Activated T-cell treated with anti-CD3 and anti-CD28 coated beads, Interleukin-2, amount 50 U/mL, for 24 hours (primary cell): ENCODE measurements around the gene STK39.
A peak's percentile ranks its signal among the peaks of the same experiment; 100 is the strongest.

Experiments used
- DNase-seq: peaks from one replicate; pipeline ENCODE4 v3.0.0-alpha.2; 2020
- H3K27ac Mint-ChIP-seq: 2 replicates; pipeline ENCODE4 v1.8.0; 2020; ENCODE audit warnings: mild to moderate bottlenecking, mixed read lengths
- H3K27me3 Mint-ChIP-seq: 2 replicates; pipeline ENCODE4 v1.8.0; 2020; ENCODE audit warnings: mixed read lengths
- H3K36me3 Mint-ChIP-seq: 2 replicates; pipeline ENCODE4 v1.8.0; 2020; ENCODE audit warnings: low read depth, mixed read lengths
- H3K4me1 Mint-ChIP-seq: 2 replicates; pipeline ENCODE4 v1.8.0; 2020; ENCODE audit warnings: low read depth, mixed read lengths
- H3K4me3 Mint-ChIP-seq: 2 replicates; pipeline ENCODE4 v1.8.0; 2020; ENCODE audit warnings: mild to moderate bottlenecking, moderate library complexity, mixed read lengths
- H3K9me3 Mint-ChIP-seq: 2 replicates; pipeline ENCODE4 v1.8.0; 2020; ENCODE audit warnings: mixed read lengths

Gene STK39

DNA sequence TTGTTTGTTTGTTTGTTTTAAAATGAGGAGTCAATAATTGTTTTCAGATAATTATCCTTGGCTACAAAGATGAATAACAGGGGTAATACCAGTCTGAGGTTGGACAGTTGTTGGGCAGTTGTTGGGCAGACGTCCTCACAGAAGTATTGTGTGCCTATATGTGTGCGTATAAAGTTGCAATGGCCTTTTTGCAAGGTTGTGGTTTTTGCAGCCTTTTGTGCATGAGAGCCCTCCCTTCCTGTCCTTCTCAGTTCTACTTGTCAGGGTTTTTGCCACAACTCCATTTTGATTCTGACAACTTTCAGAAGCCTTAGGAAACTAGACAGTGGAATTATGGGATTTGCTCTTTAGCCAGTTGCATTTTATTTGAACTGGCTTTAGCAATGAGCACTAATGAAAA is 6.0 kb upstream of the STK39 start:
- Mint-ChIP-seq H3K27ac (no peak overlapping the region), H3K4me3 (no peak overlapping the region), H3K27me3 (no peaks in the 10 kb centered on the region), H3K9me3 (peaks cover 2% of the 10 kb centered on the region), H3K36me3 (no peaks in the 10 kb centered on the region), H3K4me1 (peaks cover 2% of the 10 kb centered on the region)
- no peak for DNase-seq

DNA sequence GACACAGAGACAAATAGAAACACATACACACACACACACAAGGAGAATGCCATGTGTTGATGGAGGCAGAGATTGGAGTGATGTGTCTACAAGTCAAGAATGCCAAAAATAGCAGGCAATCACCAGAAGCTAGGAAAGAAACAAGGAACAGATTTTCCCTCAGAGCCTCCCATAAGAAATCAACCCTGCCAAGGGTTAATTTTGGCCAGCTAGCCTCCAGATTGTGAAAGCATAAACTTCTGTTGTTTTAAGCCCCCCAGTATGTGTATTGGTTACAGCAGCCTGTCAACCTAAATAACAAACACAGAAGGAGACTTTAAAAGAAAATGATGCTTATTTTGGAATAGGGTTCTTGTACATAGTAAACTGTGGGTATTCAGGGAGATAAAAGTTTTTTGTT is 5.6 kb upstream of the STK39 start:
- Mint-ChIP-seq H3K9me3 (no peaks in the 10 kb centered on the region), H3K4me3 (no peak overlapping the region), H3K4me1 (peaks cover 6% of the 10 kb centered on the region), H3K27me3 (no peaks in the 10 kb centered on the region), H3K27ac (no peak overlapping the region), H3K36me3 (no peaks in the 10 kb centered on the region)
- DNase-seq = no peak

DNA sequence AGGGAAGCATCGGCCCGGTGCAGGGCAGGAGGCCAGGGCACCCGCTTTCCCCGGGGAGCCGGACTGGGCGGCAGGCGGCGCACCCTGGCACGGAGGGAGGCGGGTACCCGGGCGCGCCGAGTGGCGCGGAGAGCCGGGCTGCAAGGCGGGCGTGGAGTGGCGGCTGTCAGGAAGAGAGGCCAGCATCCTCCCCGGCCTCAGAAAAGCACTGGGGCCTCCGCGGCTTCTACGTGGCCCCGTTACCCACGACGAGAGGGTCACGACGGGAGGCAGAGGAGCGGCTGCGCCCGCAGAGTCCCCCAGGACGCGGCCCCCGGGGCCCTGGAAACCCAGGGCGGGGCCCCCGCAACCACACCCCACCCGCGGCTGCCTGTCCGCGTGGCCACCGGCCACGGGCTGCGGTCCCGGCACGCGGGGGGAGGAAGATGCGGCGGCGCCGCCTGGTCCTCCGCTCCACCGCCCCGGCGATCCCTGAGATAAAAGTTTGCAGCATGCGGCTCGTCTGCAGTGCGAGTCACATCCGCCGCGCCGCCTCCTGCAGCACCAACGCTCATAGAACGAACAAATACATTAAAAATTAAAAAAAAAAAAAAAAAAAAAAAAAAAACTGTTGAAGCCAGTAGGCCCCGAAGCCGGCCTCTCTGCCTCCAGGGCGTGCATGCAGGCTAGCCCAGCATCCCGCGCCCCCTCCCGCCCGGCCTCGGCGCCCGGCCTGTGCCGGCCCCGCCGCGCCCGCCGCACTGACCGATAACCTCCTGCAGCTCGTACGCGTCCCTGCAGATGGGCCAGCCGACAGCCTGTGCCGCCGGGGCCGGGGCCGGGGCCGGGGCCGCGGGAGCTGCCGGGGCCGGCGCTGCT is 683 bp downstream of the STK39 start:
- Mint-ChIP-seq H3K9me3 (no peaks in the 10 kb centered on the region), H3K36me3 (peaks cover 30% of the 10 kb centered on the region), H3K4me3 (peak overlapping the region; percentile 92), H3K27ac (peak overlapping the region; percentile 95), H3K4me1 (peaks cover 38% of the 10 kb centered on the region), H3K27me3 (no peaks in the 10 kb centered on the region)
- DNase-seq = peak; percentile 83

DNA sequence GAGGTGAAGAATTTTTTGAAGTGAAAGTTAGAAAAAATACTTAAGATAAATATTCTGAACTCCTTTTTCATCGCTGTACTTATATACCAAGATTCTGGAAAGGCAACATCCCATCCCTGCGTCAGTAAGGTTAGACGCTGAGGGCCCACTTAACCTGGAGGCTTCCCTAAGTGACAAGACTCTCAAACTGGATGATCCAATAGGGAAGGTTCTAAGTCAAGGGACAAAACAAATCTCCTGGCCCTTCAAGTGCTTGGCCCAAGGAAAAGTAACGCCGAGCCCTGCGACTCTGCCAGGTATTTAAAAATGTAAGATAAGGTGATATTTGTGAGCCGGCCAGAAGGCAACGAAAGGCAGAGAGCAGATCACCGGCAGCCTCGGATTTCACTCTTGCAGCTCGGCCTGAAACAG is 1.3 kb downstream of the STK39 start:
- Mint-ChIP-seq H3K4me1 (peaks cover 38% of the 10 kb centered on the region), H3K4me3 (peak overlapping the region; percentile 92), H3K27me3 (no peaks in the 10 kb centered on the region), H3K36me3 (peaks cover 30% of the 10 kb centered on the region), H3K9me3 (no peaks in the 10 kb centered on the region), H3K27ac (peak overlapping the region; percentile 95)
- DNase-seq = no peak

DNA sequence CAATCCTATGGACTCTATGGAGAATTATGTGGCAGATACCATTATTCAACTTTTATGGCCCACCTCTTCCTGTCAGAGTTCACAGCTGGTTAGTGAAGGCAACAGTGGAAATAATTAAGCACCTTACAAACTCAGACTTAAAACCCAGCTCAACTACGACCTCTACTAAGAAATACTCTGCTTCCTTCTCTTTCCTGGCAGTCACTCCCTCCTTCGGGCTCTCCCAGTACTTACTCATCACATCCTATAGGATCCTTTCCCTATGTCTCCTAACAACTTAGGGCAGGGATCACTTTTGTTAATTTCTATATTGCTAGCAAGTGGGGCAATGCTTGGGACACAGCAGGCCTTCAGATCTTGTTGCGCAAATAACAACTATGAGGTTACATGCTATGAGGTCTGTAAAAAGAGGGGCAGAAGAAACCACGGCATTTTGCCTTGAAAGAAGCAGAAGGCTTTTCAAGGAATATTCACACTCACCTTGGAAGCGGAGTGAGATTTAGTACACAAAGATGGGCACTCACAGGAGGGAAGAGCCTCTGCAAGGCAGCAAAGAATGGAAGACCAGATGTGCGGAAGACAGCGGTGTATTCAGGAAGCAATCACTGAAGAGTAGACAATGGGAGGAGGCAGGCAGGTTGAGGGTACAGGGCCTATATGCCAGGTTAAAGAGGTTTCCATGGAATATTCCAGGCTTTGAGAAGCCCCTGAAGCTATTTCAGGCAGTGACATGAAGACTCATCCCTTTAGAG is 2.1 kb downstream of the STK39 start:
- DNase-seq = no peak
- Mint-ChIP-seq H3K4me3 (peak overlapping the region; percentile 92), H3K27ac (peak overlapping the region; percentile 88), H3K4me1 (peaks cover 38% of the 10 kb centered on the region), H3K27me3 (no peaks in the 10 kb centered on the region), H3K9me3 (no peaks in the 10 kb centered on the region), H3K36me3 (peaks cover 30% of the 10 kb centered on the region)

DNA sequence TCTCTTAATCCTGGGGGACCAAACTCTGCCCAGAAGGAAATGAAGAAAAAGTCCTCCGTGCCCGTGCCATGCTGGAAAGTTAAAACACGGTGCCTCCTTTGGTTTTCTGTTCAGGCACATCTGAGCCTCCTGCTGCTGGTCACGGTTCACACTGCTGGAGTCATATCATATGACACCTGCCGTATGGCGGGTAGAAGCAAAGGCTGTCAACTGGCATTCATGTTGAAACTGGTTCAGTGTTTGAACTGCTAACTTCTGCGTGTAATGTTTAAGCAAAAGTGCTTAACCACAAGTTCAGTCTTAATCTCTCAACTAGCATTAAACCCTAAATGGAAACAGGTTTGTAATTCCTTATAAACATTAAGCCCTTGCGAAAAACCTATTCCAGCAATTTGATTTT is 3.1 kb downstream of the STK39 start:
- H3K36me3 Mint-ChIP-seq = peaks cover 30% of the 10 kb centered on the region
- peak overlapping the region; percentile 88 for H3K27ac Mint-ChIP-seq
- peak overlapping the region; percentile 92 for H3K4me3 Mint-ChIP-seq
- peak; percentile 48 for DNase-seq
- peaks cover 38% of the 10 kb centered on the region for H3K4me1 Mint-ChIP-seq
- H3K9me3 Mint-ChIP-seq = no peaks in the 10 kb centered on the region
- no peaks in the 10 kb centered on the region for H3K27me3 Mint-ChIP-seq

DNA sequence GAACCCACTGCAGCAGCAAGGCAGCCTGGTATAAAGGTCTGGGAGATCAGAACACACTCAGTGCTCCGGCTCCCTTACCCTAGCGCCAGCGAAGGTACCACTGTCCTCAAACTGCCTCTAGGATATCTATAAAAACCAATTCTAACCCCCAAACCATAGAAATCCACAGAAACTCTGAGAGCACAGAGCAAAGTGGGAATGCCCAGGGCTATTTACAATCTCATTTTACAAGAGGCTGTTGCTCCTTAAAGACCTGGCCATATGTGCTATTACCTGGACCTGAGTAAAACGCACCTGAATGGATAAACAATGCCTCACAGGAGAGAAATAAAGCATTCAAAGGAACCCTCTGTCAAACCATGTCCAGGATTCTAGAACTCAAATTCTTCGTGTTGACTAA is 4.3 kb downstream of the STK39 start:
- H3K4me1 Mint-ChIP-seq = peaks cover 37% of the 10 kb centered on the region
- DNase-seq = no peak
- peaks cover 34% of the 10 kb centered on the region for H3K36me3 Mint-ChIP-seq
- H3K27me3 Mint-ChIP-seq = no peaks in the 10 kb centered on the region
- H3K9me3 Mint-ChIP-seq = no peaks in the 10 kb centered on the region
- H3K27ac Mint-ChIP-seq = peak overlapping the region; percentile 51
- H3K4me3 Mint-ChIP-seq = peak overlapping the region; percentile 20

DNA sequence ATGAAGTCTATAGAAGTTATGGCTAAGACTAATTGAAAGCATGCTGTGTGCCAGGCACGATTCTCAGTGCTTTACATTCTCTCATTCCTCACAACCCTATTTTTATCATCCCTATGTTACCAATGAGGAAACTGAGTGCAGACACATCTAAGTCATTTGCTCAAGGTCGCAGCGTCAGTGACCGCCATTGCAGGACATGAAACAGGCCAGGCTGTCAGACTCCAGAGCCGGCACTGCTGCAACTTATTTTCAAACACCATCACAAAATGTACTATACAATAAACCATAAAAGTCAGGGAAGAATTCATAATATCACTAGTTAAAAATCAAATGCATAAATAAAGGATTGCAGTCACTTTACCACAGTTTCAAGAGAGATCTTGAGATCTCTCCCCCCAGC is 5.6 kb downstream of the STK39 start:
- no peak for DNase-seq
- Mint-ChIP-seq H3K27me3 (no peaks in the 10 kb centered on the region), H3K36me3 (peaks cover 47% of the 10 kb centered on the region), H3K4me3 (no peak overlapping the region), H3K27ac (no peak overlapping the region), H3K9me3 (peaks cover 2% of the 10 kb centered on the region), H3K4me1 (peaks cover 39% of the 10 kb centered on the region)

DNA sequence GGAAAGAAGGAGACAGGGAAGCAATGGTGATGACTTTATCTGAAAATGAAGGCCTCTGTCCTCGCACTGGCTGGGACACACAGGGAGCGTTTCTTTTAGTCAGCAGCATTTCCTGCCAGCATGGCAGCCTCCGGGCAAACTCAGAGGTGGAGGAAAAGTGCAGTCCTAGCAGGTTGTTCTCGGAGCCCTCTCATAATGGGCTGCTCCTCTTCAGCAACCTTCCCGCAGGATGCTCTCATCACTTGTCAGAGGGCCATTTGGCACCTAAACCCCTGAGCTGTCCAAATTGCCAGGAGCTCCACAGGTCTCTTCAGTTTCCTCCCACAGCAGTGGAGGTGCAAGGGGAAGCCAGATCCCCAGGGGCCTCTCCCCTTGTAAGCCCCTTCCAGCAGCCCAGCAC is 6.2 kb downstream of the STK39 start:
- peaks cover 39% of the 10 kb centered on the region for H3K4me1 Mint-ChIP-seq

DNA sequence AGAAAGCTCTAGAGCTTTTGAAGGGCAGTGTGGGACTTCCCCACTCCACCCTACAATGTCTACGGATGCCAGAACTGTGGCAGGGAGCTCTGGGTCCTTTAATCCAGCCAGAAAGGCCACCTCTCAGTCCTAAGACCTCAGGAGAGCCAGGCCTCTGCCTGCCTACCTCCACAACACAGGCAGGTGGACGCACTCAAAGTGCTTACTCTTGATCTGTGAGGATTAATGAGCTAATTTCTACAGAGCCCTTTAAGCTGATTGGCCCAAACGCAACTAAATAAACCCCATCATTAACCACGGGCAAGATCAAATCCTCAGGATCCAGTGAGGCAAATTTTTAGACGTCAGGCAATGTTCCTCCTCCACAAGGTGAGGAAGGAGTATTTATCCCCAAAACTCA is 8.1 kb downstream of the STK39 start:
- H3K4me1 Mint-ChIP-seq = peaks cover 37% of the 10 kb centered on the region
- H3K27me3 Mint-ChIP-seq = no peaks in the 10 kb centered on the region
- no peak overlapping the region for H3K4me3 Mint-ChIP-seq
- peaks cover 37% of the 10 kb centered on the region for H3K36me3 Mint-ChIP-seq
- peaks cover 2% of the 10 kb centered on the region for H3K9me3 Mint-ChIP-seq
- no peak overlapping the region for H3K27ac Mint-ChIP-seq
- no peak for DNase-seq

More for the DNA sequence above, 6.2 kb downstream of the STK39 start:
- no peak for DNase-seq
- Mint-ChIP-seq H3K27me3 (no peaks in the 10 kb centered on the region), H3K9me3 (peaks cover 2% of the 10 kb centered on the region), H3K4me3 (no peak overlapping the region), H3K36me3 (peaks cover 51% of the 10 kb centered on the region), H3K27ac (no peak overlapping the region)

DNA sequence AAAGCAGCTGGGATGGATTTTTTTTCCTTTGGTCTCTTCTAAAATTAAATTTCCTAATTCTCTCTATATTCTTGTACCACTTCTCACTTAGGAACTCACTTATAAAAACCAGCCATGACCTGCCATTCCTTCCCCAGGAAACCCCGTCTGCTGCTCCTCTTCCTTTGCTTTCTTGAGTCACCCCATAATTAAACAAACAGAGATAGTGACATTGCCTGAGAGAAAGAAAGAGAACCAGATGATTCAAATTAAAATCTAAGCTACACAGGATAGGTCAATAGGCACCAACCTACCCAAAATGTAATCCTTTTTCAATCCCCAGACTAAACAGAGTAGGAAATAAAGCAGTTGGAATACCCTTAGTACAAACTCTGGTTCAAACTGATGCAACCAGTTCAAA is 9.7 kb downstream of the STK39 start:
- peaks cover 37% of the 10 kb centered on the region for H3K4me1 Mint-ChIP-seq
- H3K9me3 Mint-ChIP-seq = peaks cover 2% of the 10 kb centered on the region
- no peak for DNase-seq
- H3K27me3 Mint-ChIP-seq = no peaks in the 10 kb centered on the region
- no peak overlapping the region for H3K27ac Mint-ChIP-seq
- no peak overlapping the region for H3K4me3 Mint-ChIP-seq
- H3K36me3 Mint-ChIP-seq = peaks cover 34% of the 10 kb centered on the region

DNA sequence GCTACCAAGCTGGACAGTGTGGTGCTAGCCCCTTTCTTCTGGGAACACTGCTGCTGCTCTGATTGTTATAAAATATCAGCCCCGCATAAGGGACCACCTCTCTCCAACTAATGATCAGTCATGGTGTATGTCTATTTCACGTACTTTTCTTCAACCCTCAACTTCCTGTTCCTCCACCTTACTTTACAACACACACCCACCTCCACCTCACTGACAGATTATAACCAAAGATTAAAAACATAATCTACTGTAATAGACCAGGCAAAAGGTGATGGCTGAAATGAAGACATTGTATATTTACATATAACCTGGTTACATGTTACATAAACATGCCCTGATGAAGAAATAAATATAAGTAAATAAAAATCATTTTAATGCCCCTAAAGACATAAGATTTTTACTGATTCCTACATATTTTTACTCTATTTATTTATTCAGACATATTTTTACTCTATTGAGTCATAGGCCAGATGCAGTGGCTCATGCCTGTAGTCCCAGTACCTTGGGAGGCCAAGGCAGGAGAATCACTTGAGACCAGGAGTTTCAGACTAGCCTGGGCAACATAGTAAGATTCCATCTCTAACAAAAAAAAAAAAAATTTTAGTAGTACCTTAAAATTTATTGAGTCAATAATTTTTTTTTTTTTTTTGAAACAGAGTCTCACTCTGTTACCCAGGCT is 12.8 kb downstream of the STK39 start:
- Mint-ChIP-seq H3K4me1 (peaks cover 55% of the 10 kb centered on the region), H3K9me3 (peaks cover 7% of the 10 kb centered on the region), H3K36me3 (peaks cover 65% of the 10 kb centered on the region), H3K27me3 (no peaks in the 10 kb centered on the region), H3K4me3 (peak overlapping the region; percentile 21), H3K27ac (peak overlapping the region; percentile 90)
- DNase-seq = no peak

DNA sequence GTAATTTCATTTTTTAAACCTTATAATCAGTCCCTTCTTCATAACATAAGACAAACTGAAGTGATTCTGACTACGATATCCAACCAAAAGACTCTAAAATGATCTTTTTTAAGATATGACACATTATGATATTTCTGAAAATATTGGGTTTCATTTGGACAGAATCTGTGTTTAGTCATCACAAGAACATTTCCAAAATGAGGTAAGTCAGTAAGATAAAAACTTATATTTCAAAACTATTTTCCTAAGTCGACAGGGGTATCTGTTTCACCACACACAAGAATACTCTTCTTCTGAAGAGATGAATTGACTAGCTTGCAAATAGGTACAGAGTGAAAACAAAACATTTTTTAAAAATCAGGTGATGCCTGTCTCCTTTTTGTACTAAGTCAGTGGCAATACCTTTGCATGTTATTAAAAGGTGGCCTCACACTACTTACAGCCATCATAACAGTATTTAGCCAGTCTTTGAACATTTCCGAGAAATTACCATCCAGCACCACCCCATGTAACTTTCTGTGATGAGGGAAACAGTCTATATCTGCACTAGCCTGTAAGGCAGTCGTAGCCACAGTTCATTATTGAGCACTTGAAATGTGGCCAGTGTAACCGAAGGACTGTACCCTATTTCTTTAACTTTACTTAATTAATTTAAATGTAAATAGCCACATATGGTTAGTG is 13.5 kb downstream of the STK39 start:
- Mint-ChIP-seq H3K27ac (peak overlapping the region; percentile 90), H3K4me1 (peaks cover 56% of the 10 kb centered on the region), H3K4me3 (peak overlapping the region; percentile 29), H3K27me3 (no peaks in the 10 kb centered on the region), H3K9me3 (peaks cover 7% of the 10 kb centered on the region), H3K36me3 (peaks cover 68% of the 10 kb centered on the region)
- no peak for DNase-seq

DNA sequence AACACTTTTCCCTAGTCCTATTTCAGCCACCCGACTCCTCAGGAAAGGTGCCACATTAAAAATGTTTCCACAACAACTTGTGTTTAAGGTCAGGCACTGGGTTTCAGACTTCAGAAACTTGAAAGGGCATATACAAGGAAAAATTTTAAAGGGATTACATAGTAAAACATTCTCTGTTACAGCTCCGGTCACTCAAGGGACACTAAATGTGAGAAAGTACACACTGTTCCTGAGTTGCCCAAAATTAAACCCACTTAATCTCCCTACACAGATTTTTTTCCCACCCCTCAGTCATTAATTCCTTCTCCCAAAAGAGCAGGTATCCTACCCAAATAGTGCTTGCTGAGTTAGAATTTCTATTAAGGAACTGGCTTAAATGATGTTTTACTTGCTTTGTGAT is 14.2 kb downstream of the STK39 start:
- Mint-ChIP-seq H3K36me3 (peaks cover 64% of the 10 kb centered on the region), H3K4me3 (no peak overlapping the region), H3K4me1 (peaks cover 53% of the 10 kb centered on the region), H3K9me3 (peaks cover 7% of the 10 kb centered on the region), H3K27ac (peak overlapping the region; percentile 90), H3K27me3 (no peaks in the 10 kb centered on the region)
- DNase-seq = no peak
